ENCODE results near the gene CCDC88B.

The CCDC88B gene

DNA sequence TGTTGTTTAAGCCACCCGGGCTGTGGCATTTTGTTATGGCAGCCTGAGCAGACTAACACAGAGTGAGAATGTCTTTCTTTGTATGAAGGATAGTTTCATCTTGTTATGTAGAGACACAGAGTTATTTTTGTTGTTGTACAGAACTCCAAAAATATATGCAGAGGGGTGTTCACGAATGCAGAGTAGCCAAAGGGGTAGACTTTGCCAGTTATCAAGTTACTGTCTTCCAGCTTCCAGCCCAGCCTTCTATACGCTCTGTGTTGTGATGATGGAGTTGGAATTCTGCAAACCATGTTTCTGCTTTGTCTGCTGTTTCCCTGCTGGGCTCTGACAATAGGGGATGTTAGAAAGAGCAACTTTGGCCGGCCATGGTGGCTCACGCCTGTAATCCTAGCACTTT lies 63.1 kb downstream of the CCDC88B start:
- no peaks in the 10 kb centered on the region for H3K36me3 ChIP-seq (ENCODE audit: control insufficient read depth, insufficient read depth, low read length)
- H3K27me3 ChIP-seq (ENCODE audit: control insufficient read depth, insufficient read depth, low read length) = no peaks in the 10 kb centered on the region
- H3K27ac ChIP-seq (ENCODE audit: low read length) = no peak overlapping the region
- DNase-seq (ENCODE audit: low read depth, low spot score) = no peak
- no CpG with 5 or more reads among the region's 5 CpGs for WGBS (ENCODE audit: insufficient coverage, insufficient read length)
- no peaks in the 10 kb centered on the region for H3K9me3 ChIP-seq (ENCODE audit: control insufficient read depth, insufficient read depth, low read length)
- no peak overlapping the region for H3K4me3 ChIP-seq (ENCODE audit: low read length)
- no peaks in the 10 kb centered on the region for H3K4me1 ChIP-seq (ENCODE audit: control insufficient read depth, insufficient read depth, low read length)

DNA sequence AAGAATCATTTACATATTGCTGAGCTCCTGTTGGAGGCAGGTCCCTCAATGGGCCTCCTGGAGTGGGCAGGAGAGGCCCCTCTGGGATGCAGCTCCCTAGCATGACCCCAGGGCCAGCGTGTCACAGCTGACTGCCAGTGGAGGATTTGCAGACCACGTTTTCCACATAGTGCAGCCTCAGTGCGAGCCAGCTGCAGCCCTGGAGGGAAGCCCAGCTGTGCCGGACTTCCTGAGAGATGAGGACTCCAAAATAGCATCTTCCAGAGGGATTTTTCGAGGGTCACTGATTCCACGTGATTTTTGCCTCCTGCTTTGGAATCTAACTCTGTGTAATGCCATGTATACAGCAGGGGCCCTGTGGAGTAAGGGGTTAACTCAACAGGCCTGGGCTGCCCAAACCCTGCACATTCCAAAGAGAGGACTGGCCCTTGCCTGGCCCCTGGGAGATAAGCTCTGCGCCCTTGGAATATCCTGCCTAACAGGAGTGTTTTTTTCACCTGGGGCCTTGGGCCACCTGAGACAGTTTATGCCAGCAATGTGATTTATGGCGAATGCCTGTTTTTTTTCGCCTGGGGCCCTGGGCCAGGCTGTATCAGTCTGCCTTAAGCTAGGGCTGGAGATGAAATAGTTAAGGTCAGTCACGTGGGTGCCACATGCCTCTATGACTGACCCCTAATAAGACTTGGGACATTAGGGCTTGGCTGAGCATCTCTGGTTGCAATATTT lies 66.4 kb downstream of the CCDC88B start:
- no CpG with 5 or more reads among the region's 10 CpGs for WGBS (ENCODE audit: insufficient coverage, insufficient read length)
- H3K27ac ChIP-seq (ENCODE audit: low read length) = no peak overlapping the region

More for the DNA sequence above, 66.4 kb downstream of the CCDC88B start:
- Histone ChIP-seq H3K36me3 (ENCODE audit: control insufficient read depth, insufficient read depth, low read length) (no peaks in the 10 kb centered on the region), H3K4me3 (ENCODE audit: low read length) (no peak overlapping the region), H3K9me3 (ENCODE audit: control insufficient read depth, insufficient read depth, low read length) (no peaks in the 10 kb centered on the region), H3K27me3 (ENCODE audit: control insufficient read depth, insufficient read depth, low read length) (no peaks in the 10 kb centered on the region), H3K4me1 (ENCODE audit: control insufficient read depth, insufficient read depth, low read length) (no peaks in the 10 kb centered on the region)
- DNase-seq (ENCODE audit: low read depth, low spot score) = no peak

Measured in iPS DF 6.9 (cell line).